KG1 (cell line): ENCODE results near the gene CCDC110.

Experiments
- DNase-seq: peaks from one replicate; lab custom pipeline; 2025; lab: John Stamatoyannopoulos, UW

Gene CCDC110

DNA sequence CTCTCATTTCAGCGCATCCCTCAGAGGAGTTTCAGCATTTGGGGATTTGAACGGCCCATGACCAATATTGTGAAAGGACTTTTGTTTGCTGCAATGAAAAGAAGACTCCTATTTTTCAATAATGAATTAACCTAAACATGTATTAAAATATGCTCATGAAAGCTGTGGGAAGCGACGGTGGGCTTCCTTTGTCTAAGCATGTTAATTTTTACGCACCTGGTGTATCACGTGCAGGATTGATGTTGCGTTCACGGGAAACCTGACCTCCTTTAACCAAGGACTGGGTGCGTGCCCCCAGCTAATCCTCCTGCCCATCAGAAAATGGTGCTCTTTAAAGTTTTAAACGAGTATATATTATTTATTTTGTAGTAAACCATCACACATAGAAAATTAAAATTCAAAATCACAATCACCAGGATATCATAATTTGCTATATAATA is 590 bp upstream of the CCDC110 start:
- no peak for DNase-seq

DNA sequence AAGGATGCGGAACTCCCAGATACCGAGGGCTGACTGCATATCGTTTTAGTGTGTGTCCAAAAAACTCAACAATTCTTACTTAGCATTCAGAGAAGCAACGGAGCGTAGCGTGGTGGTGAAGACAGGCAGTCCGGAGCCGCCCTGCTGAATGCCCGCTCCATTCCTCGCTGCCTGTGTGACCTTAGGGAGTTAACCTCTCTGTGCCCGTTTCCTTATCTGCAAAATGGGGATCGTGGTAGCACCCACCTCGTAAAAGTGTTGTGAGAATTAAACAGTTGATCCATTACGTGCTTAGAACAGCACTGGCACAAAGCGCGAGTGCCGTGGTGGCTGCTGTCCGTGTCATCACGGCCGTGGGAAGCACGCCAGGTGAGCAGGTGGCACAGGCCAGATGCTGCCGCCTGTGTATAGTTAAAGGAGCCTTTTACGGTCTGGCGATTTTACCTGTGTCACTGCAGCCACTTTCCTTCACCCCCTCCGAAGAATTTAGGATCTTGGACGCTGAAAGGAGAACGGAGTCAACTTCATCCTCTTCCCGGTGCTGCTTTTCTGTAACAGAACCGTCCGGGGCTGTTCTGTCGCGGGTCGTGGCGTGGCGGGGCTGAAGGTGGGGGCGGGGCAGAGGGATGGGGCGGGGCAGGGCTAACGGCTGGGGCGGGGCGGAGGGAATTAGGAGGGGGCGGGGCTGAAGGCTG is 885 bp downstream of the CCDC110 start:
- DNase-seq: no peak

DNA sequence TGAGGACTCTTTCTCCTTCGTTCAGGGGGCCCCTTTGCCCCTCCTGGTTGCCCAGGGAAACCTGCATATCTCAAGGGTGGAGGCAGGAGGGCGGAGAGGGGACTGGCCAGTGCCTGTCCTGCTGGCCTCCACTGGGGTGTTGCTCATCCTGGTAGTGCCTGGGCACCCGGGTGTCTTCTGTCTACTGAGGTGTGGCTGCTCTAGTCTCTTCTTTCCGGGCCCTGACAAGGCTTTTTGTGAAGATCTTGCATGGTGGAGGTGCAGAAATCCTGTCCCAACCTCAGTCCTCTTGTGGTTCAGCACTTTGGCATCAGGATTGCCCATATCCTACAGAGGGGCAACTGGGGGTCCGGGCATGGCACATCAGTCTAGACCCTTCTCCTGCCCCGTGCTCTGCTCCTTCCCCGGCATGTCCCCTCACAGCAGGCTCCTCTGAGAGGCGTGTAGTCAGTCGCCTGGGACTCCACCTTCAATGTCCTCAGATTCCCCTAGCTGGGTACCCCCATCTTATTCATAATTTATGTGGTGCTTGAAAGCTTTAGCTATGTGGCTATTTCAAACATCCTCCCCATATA is 1.9 kb downstream of the CCDC110 start:
- DNase-seq: no peak

DNA sequence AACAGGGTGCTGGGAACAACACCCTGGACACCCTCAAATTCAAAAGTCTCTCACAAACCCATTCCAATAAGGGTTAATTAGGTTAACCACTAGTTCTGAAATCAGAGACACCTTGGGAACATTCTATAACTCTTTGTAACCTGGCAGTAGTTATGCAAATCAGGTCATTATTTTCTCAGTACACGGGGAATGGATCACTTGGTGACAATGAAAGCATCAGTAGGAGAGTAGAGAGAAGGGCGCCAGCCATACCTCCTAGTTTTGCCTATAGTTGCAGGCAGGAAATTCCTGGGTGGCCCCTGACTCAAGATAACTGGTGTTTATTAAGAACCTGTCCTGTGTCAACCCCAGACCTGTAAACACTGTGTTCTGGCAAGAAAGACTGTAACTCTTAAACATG is 2.5 kb downstream of the CCDC110 start:
- DNase-seq: no peak

DNA sequence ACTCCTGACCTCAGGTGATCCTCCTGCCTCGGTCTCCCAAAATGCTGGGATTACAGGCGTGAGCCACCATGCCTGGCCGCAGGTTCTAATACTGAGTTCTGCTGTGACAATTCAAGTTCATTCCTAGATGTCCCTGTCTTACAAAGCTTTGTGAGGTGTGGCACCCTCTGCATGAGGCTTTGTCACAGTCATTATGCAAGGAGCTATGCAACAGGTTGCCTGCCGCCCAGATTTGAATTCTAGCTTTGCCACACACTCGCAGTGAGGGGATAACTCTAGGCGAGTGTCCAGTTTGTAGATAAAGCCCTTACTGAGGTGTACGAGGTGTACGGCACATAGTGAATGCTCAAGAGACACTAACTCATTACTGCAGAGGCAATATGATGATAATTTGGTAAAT is 3.5 kb downstream of the CCDC110 start:
- no peak for DNase-seq

DNA sequence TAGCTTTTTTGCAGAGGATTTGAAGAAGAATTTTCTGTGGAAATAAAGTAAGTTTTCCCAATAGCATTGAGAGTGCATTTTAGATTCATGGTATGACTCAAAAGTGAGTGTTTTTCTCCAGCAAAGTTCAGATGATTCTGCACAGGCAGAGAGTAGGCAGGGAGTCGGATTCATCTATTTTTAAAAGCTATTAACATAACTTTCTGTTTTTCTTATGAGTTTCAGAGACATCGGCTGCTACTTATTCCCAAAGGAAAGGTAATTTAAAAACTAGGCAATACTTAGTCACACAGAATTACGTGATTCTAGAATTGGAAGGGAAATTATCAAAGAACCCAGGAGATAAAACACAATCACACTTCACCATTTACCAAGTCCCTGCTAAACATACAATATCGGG is 4.4 kb downstream of the CCDC110 start:
- DNase-seq: no peak

DNA sequence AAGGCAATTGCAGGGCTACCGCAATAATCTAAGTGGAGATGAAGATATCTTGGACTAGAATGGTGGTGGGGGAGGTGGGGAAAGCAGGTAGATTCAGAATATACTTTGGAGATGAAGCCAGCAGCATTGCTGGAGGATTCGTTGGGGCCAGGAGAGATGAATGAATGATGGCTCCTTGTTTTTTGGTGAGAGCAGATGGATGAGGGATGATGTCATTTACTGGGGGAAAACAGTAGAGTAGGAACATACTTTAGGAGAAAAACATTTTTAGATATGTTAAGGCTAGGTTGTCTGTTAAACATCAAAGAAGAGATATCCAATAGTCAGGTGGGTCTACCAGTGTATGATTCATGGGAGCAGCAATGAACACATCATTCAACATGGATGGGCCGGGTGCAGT is 5.8 kb downstream of the CCDC110 start:
- DNase-seq: no peak

DNA sequence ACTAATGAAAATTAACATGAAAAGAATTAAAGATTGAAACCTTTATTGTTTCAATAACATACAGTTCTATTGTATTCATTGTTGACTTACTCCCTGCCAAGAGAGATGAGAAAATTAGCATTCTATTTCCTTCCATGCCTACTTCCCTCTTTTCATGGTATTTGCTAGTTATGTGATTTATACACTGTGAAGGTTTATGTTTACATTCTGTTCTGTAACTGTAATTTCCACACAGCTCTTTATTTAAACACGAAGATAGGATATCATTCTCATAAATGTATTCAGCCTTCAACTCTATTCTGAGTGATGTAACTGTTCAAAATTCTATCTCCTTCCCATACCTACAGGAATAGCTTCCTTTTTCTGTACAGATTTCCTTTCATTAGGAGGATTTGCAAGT is 6.6 kb downstream of the CCDC110 start:
- no peak for DNase-seq

DNA sequence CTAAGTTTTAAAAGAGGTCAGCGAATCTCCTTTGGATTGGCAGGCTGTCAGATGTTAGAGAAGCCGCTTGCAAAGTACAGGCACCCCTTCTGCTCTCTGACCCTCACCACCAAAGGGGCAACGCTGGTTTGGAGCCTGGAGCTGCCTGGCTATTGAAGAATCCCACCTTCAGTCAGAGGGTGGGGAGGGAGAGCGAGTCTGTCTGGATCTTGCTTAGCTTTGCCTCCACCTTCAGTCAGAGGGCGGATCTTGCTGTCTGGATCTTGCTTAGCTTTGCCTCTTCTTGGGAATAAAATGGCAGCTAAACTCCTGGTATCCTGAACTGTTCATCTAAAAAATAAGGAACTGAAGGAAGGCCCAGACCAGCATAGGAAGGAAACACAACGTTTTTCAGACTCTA is 7.3 kb downstream of the CCDC110 start:
- DNase-seq: no peak

DNA sequence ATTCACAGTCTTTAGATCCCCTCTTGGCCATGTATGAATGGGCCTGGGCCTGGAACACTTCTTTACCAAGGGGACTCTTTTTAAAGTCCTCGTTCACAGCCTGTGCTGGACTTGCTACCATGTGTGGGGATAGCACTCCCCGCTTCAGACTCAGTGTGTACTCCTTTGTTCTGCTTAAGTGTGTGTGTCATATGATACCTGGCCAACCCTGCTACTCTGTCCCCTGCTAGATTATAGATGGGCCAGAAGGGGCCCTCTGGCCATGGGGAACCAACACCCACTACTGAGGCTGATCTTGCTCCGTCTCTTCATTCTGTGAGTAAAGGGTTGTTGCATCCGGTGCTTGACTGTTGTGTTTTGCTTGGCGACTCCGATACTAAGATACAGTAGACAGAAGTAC is 8.0 kb downstream of the CCDC110 start:
- DNase-seq: no peak

DNA sequence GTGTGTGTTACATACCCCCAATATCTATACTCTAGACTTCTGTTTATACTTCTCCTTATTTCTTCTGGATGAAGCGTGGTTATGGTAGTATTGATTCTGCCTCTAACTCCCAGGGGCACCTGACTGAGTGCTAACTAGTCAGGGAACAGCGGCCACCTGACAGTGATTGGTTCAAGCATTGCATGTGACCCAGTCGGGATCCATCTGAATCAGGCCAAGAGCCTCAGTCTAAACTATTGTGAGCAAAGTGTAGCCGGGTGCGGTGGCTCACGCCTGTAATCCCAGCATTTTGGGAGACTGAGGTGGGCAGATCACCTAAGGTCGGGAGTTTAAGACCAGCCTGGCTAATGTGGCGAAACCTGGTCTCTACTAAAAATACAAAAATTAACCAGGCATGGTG is 10.0 kb downstream of the CCDC110 start:
- DNase-seq: no peak

DNA sequence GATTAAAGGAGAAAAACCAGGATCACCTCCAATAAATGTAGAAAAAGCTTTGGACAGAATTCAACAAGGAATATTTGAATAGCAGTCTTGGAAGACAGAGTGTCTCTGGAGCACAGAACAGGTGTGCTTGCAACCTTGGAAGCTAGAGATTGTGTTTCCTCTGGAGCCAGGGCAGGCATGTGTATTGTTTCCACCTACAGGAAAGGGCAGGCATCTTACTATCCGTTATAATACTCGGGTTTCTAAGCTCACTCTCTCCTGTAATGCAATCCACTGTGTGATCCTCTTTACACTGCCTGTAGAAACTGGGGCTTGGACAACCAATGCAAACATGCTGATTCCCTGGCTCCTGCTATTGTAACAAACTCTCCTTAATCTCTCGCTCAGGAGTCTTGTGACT is 14.4 kb downstream of the CCDC110 start:
- DNase-seq: no peak

DNA sequence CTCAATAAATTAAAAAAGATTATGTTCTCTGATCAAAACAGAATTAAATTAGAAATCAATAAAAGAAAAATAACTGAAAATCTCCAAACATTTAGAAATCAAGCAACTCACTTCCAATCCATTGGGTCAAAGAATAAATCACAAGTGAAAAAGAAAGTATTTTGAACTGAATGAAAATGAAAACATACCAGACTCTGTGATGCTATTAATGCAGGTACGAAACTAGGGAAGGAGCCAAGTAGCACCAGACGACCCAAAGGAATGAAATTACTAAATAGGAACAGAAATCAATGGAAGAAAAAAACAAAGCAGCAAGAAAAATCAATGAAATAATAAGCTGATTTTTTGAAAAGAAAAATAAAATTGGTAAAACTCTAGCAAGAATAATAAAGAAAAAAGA is 15.4 kb downstream of the CCDC110 start:
- DNase-seq: no peak

DNA sequence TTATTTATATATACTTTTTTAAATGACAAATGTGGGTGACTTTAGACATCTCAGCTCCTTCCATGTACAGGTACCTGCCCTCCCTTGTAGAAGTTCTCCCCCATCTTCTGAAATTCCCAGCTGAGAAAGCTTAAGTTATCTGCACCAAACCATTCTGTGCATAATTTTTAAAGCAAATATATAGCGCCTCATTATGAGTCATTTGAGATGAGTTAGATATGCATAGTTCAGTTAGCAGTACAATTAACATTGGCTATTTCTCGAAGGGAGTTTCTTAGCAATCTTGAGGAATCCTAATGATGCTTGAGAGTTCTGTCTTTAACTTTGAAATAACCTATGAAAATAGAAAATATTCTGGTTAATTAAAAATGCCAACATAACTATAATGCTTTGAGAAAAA is 26.3 kb downstream of the CCDC110 start:
- no peak for DNase-seq

DNA sequence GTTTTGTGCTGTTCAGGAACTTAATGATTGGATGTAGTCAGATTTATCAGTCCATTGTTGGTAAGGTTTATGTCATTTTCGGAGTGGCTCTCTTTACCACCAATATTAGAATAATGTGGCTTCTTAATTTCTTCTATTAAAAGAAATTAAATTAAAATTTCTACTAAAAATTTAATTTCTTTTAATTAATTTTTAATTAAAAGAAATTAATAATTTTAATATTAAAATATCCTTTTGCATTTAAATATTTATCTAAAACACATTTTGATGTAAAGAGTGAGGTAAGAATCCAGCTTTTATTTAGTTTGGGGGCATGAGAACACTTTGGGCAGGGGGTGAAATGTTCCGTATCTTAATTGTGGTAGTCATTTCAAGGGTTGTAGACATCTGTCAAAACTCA is 30.1 kb downstream of the CCDC110 start:
- DNase-seq: no peak

DNA sequence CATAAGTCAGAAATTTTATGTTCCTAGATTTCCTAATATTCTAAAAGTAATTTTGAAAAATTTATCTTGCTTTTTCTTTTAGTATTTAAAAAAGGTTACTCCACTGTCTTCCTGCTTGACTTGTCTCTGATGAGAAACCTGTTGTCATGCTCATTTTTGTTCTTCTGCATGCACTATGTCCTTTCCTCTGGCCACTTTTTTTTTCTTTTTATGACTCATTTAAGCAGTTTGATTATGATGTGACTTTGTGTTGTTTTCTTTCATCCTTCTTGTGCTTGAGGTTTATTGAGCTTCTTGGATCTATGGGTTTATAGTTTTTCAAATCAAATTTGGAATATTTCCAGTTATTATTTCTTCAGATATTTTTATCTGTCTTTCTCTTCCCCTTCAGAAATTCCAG is 33.7 kb downstream of the CCDC110 start:
- no peak for DNase-seq

DNA sequence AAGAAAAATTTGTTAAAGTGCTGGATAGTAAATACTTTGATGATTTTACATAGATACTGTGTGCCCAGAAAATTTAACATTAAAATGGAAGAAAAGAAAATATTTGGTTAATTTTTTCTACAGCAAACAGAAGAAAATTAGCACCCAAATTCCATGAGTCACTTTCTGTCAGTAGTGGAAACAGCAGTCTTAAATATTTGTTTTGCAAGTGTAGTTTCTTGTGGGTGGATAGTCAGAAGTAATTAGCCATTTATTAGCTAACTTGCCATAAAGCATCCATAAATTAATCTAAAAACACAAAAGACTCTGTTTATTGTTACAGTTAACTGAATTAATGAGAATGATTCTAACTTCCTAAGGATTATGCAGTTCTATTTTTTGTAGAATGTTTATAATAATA is 36.1 kb downstream of the CCDC110 start:
- DNase-seq: no peak

DNA sequence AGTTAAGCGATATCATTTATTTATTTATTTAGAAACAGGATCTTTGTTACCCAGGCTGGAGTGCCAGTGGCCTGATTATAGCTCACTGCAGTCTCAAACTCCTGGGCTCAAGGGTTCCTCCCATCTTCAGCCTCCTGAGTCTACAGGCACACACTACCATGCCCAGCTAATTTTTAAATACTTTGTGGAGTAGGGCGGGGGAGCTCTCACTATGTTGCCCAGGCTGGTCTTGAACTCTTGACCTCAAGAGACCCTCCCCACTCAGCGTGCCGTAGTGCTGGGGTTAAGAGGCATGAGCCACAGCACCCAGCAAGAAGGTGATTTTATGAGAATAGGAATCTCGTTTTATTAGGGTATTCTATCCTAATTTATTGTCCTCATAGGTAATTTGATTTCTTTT is 41.9 kb downstream of the CCDC110 start:
- DNase-seq: no peak

DNA sequence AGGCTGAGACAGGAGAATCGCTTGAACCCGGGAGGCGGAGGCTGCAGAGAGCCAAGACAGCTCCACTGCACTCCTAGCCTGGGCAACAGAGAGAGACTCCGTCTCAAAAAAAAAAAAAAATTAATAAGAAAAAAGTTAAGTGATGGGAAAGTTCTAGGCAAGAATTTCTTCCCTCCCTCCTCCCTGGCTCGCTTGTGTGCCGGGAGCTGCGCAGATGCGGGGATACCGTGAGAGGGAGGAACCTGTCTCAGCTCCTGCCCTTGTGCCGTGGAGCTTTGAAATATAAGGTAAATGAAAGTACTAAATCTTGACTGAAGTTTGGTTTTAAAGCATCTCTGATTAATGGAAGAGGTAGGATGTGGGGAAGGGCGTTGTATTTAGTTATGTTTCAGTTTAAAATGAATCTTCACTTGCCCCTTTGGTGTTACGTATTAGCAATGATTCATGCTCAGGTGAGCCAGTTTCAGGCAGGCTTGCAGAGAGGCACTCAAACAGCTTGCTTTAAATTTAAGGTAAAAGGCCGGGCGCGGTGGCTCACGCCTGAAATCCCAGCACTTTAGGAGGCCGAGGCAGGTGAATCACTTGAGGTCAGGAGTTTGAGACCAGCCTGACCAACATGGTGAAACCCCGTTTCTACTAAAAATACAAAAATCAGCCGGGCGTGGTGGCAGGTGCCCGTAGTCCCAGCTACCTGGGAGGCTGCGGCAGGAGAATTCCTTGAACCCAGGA is 44.4 kb downstream of the CCDC110 start:
- no peak for DNase-seq

DNA sequence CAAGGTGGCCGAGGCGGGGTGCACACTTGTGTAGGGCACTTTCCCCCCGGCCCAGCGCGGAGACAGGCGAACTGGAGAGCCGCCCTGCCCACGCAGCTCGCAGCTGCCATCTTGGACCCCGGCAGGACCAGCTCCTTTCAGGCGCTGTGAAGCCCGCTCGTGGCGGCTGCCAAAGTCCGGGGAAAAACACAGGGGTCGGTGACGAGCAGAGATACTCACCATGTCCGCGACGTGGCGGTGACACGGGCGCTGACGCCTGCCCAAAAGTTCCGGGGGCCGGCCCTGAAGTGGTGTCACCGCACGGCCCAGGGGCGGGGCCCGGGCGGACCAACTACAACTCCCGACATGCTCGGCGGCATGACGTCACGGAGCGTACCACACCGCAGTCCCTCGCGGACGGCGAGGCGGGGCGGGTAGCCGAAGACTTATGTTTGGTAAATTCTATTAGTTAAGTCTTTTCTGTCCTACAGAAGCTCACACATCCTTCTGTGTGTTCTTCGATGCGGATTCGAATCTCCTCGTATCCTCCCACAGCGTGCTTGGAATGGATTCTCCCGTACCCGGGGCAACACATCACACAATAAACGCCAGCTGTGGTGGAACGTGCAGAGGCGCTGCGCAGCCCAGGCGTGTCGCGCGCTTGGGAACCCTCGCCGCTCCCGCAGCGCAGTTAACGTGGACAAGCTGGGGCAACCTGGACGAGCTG is 45.7 kb downstream of the CCDC110 start, which contains the start of gene UFSP2:
UFSP2 (minus strand) TSS at position 318 of the 706 bp plus-strand sequence; CDS start at position 222, 96 bp downstream.
- peak; percentile 48 for DNase-seq

DNA sequence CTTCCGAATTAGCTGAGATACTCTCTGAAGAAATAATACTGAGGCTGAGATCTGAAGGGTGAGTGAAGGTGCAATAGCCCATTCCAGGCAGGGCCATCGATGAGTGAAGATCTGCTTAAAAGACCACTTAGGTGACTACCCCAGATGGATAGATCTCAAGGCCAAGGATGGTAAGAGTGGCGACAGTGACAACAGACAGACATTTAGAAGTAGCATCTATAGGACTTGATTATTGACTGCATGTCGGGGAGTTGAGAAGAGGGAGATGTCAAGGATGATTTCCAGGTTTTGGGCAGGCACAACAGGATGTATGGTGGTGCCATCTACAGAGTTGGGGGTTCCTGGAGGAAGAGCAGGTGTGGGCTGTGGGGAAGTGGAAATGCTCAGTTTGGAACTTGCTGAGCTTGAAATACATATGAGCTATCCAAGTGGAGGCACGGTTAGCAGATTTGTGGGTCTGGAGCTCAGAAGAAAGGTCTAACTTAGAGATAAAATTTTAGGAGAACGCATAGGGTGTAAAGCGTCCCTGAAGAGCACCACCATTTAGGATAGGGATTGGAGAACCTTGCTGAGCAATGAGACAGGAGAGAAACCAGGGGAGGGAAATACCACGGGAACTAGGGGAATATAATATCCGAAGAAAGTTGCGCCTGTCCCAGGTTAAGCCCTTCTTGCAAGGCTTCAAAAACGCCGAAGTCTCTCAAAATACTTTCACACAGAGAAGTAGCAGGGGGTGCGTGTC is 46.5 kb downstream of the CCDC110 start:
- no peak for DNase-seq
